Astrocyte (in vitro differentiated cells and primary cell): ENCODE data around the gene SATB2. TPM values are rescaled to one million over a fixed set of nuclear protein-coding genes. Genes with fewer than 3 reads are reported as not detected.

Experiments
- DNase-seq: peaks from one replicate; pipeline ENCODE4 v3.0.0-alpha.2; 2010; ENCODE audit warnings: low read depth
- FAIRE-seq: peaks from 2 replicates; lab custom pipeline; 2011; peaks lifted over from hg19 to GRCh38; lab: Jason Lieb, UNC
- H2AFZ ChIP-seq: 2 replicates; pipeline ENCODE4 v1.6.0; 2012; ENCODE audit warnings: low read depth, low read length, inconsistent platforms
- H3K27ac ChIP-seq: 2 replicates; pipeline ENCODE4 v1.5.1; 2011; ENCODE audit warnings: low read depth, low read length, inconsistent platforms
- H3K27me3 ChIP-seq: 2 replicates; pipeline ENCODE4 v1.6.0; 2011; ENCODE audit warnings: low read length, inconsistent platforms; ENCODE audit not compliant: insufficient read depth
- H3K36me3 ChIP-seq: 2 replicates; pipeline ENCODE4 v1.5.1; 2011; ENCODE audit warnings: low read length, inconsistent platforms; ENCODE audit not compliant: insufficient read depth
- H3K4me1 ChIP-seq: 2 replicates; pipeline ENCODE4 v1.5.1; 2011; ENCODE audit warnings: low read length, inconsistent platforms; ENCODE audit not compliant: insufficient read depth
- H3K4me2 ChIP-seq: 2 replicates; pipeline ENCODE4 v1.6.0; 2012; ENCODE audit warnings: low read length, inconsistent platforms
- H3K4me3 ChIP-seq: 2 replicates; pipeline ENCODE4 v1.5.1; 2011; ENCODE audit warnings: low read depth, mild to moderate bottlenecking, low read length, inconsistent platforms; ENCODE audit not compliant: insufficient read depth
- H3K79me2 ChIP-seq: 2 replicates; pipeline ENCODE4 v1.6.0; 2012; ENCODE audit warnings: mild to moderate bottlenecking, low read length, inconsistent platforms; ENCODE audit not compliant: insufficient read depth
- H3K9ac ChIP-seq: 2 replicates; pipeline ENCODE4 v1.6.0; 2012; ENCODE audit warnings: mild to moderate bottlenecking, low read length, inconsistent platforms
- H3K9me3 ChIP-seq: 2 replicates; pipeline ENCODE4 v1.5.1; 2012; ENCODE audit warnings: low read depth, mild to moderate bottlenecking, low read length, inconsistent platforms; ENCODE audit not compliant: insufficient read depth
- H4K20me1 ChIP-seq: 2 replicates; pipeline ENCODE4 v1.6.0; 2012; ENCODE audit warnings: low read length, inconsistent platforms; ENCODE audit not compliant: insufficient read depth
- H3K27ac Mint-ChIP-seq: one replicate; pipeline ENCODE4 v1.8.0; 2021; ENCODE audit warnings: mild to moderate bottlenecking, mixed read lengths; ENCODE audit not compliant: unreplicated experiment
- H3K27me3 Mint-ChIP-seq: one replicate; pipeline ENCODE4 v1.8.0; 2021; ENCODE audit warnings: low read depth, mixed read lengths; ENCODE audit not compliant: unreplicated experiment
- H3K36me3 Mint-ChIP-seq: one replicate; pipeline ENCODE4 v1.8.0; 2021; ENCODE audit warnings: low read depth, mixed read lengths; ENCODE audit not compliant: unreplicated experiment
- H3K4me1 Mint-ChIP-seq: one replicate; pipeline ENCODE4 v1.8.0; 2021; ENCODE audit warnings: low read depth, mixed read lengths; ENCODE audit not compliant: unreplicated experiment
- H3K4me3 Mint-ChIP-seq: one replicate; pipeline ENCODE4 v1.8.0; 2021; ENCODE audit warnings: mild to moderate bottlenecking, moderate library complexity, mixed read lengths; ENCODE audit not compliant: unreplicated experiment
- H3K9me3 Mint-ChIP-seq: one replicate; pipeline ENCODE4 v1.8.0; 2021; ENCODE audit warnings: mild to moderate bottlenecking, mixed read lengths; ENCODE audit not compliant: unreplicated experiment
- EZH2 ChIP-seq: IDR thresholded peaks from 2 replicates; pipeline ENCODE4 v1.6.1; 2012; ENCODE audit warnings: mild to moderate bottlenecking, low read length, inconsistent platforms; ENCODE audit not compliant: insufficient read depth
- total RNA-seq: library from RNA; stranded (reverse); gene quantifications from 2 replicates; pipeline ENCODE4 v1.2.1, GENCODE V29; 2021
- TF ChIP-seq, protein P1 (sequence below): IDR thresholded peaks from 2 replicates; pipeline ENCODE4 v1.5.1; 2011; ENCODE audit warnings: low read depth, mild to moderate bottlenecking, inconsistent platforms, low read length, moderate library complexity; ENCODE audit not compliant: insufficient read depth

Gene SATB2
- total RNA-seq, 1 donor from 2014 or later: 12.3 TPM

DNA sequence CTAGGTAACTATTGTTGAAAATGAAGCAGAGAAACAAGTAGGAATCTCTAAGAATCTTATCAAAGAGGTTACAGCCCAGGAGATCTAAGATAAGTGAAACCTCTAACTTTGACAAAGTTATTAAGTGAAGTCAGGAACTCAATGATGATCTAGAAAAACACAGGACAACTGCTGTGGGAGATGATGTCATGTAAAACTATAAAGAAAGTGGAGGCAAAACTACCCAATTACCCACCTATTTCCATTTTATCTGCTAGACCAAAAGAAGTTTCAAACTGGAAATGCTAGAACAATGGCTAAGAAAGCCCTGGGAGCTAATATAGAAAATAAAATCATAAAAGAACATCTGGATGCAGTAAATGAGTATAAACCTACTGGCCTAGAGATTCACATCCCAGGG lies 50.3 kb downstream of the SATB2 start:
- Histone ChIP-seq H3K4me1 (peaks cover 8% of the 10 kb centered on the region), H2AFZ (no peak overlapping the region), H3K79me2 (peaks cover 3% of the 10 kb centered on the region), H3K36me3 (no peaks in the 10 kb centered on the region), H3K27ac (no peak overlapping the region), H3K9me3 (no peaks in the 10 kb centered on the region), H3K4me2 (no peak overlapping the region), H3K4me3 (no peak overlapping the region), H3K27me3 (no peaks in the 10 kb centered on the region), H3K9ac (no peak overlapping the region), H4K20me1 (no peaks in the 10 kb centered on the region)
- H3K4me1 Mint-ChIP-seq: peaks cover 19% of the 10 kb centered on the region
- FAIRE-seq (no peak), DNase-seq (no peak)
- H3K9me3 Mint-ChIP-seq: no peaks in the 10 kb centered on the region
- H3K27ac Mint-ChIP-seq: no peak overlapping the region
- no peak overlapping the region for H3K4me3 Mint-ChIP-seq
- H3K27me3 Mint-ChIP-seq: no peaks in the 10 kb centered on the region
- TF ChIP-seq EZH2: no peak
- TF ChIP-seq, protein P1, sequence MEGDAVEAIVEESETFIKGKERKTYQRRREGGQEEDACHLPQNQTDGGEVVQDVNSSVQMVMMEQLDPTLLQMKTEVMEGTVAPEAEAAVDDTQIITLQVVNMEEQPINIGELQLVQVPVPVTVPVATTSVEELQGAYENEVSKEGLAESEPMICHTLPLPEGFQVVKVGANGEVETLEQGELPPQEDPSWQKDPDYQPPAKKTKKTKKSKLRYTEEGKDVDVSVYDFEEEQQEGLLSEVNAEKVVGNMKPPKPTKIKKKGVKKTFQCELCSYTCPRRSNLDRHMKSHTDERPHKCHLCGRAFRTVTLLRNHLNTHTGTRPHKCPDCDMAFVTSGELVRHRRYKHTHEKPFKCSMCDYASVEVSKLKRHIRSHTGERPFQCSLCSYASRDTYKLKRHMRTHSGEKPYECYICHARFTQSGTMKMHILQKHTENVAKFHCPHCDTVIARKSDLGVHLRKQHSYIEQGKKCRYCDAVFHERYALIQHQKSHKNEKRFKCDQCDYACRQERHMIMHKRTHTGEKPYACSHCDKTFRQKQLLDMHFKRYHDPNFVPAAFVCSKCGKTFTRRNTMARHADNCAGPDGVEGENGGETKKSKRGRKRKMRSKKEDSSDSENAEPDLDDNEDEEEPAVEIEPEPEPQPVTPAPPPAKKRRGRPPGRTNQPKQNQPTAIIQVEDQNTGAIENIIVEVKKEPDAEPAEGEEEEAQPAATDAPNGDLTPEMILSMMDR: no peak
- H3K36me3 Mint-ChIP-seq: no peaks in the 10 kb centered on the region

DNA sequence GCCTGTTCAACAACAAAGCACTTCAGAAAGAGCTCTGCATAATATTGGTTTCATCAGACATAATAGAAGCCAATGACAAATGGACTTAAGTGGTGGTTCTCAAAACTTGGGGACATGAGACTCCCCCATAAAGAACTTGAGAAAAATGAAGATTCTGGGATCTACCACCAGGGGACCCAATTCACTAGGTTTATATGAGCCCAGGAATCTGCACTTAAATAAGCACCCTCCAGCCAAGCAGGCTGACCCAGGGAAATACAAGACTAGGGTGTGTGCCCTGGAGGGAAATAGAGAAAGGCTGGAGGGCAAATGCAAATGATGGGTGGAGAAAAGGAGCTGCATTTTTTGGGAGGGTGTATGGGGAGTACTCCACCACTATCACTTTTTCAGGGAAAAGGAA lies 52.5 kb downstream of the SATB2 start:
- H3K4me1 Mint-ChIP-seq: peaks cover 11% of the 10 kb centered on the region
- TF ChIP-seq, protein P1: peak; percentile 25
- no peak for TF ChIP-seq EZH2
- Histone ChIP-seq H2AFZ (no peak overlapping the region), H3K27me3 (no peaks in the 10 kb centered on the region), H3K4me1 (peaks cover 5% of the 10 kb centered on the region), H3K36me3 (no peaks in the 10 kb centered on the region), H3K9me3 (no peaks in the 10 kb centered on the region), H3K27ac (peak overlapping the region; percentile 15), H3K4me3 (no peak overlapping the region), H3K9ac (no peak overlapping the region), H3K79me2 (peaks cover 3% of the 10 kb centered on the region), H3K4me2 (no peak overlapping the region), H4K20me1 (no peaks in the 10 kb centered on the region)
- H3K27me3 Mint-ChIP-seq: no peaks in the 10 kb centered on the region
- H3K36me3 Mint-ChIP-seq: peaks cover 2% of the 10 kb centered on the region
- no peak for DNase-seq
- no peak for FAIRE-seq
- H3K9me3 Mint-ChIP-seq: no peaks in the 10 kb centered on the region
- no peak overlapping the region for H3K27ac Mint-ChIP-seq
- H3K4me3 Mint-ChIP-seq: no peak overlapping the region

DNA sequence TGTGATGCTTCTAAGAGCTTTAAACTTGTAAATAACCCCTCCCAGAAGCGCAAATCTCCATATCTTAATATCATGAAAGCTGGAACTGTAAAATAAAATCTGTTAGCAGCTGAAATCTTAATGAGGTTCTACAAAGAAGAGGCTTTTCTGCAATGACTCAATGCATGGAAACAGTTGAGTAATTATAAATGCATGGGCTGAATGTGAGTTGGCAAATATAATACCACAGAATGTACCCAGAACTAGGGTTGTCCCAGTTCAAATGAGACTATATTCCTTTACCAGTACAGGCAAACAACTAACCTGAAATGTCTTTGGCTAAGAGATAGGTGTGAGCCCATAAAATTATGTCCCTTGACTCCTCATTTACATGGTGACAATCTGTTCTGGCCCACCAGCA lies 52.9 kb downstream of the SATB2 start:
- TF ChIP-seq, protein P1: no peak
- TF ChIP-seq EZH2: no peak
- Histone ChIP-seq H2AFZ (no peak overlapping the region), H3K9ac (no peak overlapping the region), H4K20me1 (no peaks in the 10 kb centered on the region), H3K27ac (peak overlapping the region; percentile 15), H3K9me3 (no peaks in the 10 kb centered on the region), H3K4me3 (no peak overlapping the region), H3K4me1 (peaks cover 1% of the 10 kb centered on the region), H3K27me3 (no peaks in the 10 kb centered on the region), H3K36me3 (no peaks in the 10 kb centered on the region), H3K79me2 (peaks cover 3% of the 10 kb centered on the region), H3K4me2 (no peak overlapping the region)
- DNase-seq: peak; percentile 64
- Mint-ChIP-seq H3K27me3 (no peaks in the 10 kb centered on the region), H3K4me3 (no peak overlapping the region), H3K9me3 (no peaks in the 10 kb centered on the region), H3K27ac (no peak overlapping the region), H3K4me1 (peaks cover 7% of the 10 kb centered on the region), H3K36me3 (peaks cover 2% of the 10 kb centered on the region)
- FAIRE-seq: peak; percentile 32
